ENCODE results near the gene GRPEL2. TPM values are rescaled to one million over a fixed set of nuclear protein-coding genes. Genes with fewer than 3 reads are reported as not detected.

GRPEL2 gene
- total and polyA plus RNA-seq, 10 donors: 4.6 to 17.7 (median 9.0) TPM

DNA sequence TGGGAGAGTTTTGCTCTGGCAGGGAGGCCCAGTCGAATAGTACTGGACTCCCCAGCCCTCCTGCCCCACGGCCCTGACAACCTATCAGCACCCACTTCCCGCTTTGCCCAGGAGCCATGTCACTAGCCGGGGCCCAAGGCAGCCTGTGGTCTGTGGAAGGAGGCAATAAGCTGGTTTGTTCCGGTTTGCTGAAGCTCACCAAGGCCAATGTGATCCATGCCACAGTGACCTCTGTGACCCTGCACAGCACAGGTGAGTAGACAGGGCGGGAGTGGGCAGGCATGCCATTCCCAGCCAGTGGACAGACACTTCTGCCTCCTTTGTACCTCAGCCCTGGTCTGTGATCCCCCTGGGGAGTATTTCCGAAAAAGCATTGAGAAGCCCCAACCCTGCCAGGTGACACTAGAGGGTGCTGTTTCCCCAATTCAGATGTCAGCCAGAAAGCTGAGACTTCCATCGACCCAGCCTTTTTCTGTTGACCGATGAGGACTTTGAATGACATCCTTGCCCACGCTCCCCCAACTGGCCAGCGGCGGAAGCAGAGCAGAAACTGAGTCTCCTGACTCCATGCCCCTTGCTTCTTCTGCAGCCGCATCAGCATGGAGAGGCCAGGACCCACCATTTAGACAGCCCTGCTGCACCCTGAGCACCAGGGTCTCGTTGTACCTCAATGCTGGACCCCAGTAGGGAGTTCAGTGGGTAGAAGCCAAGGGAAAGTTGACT, 22.1 kb downstream of the GRPEL2 start:
- peaks cover 0 to 3% (median 0%) of the 10 kb centered on the region in 6 donors for H3K36me3 ChIP-seq
- intact Hi-C loops (cut with DNase I; ENCODE audit: low total_unique reads): no loop called here
- H3K9me3 ChIP-seq: no peaks in the 10 kb centered on the region
- DNase-seq: no peak
- WGBS, 5 donors: 39 to 58% (median 49%) methylated on average over 13 to 14 of the region's 14 CpGs
- no peaks in the 10 kb centered on the region for H3K27me3 ChIP-seq (replicated peaks in 1 of 7)
- H3K4me3 ChIP-seq: no peak overlapping the region
- H3K4me1 ChIP-seq: peaks cover 0 to 20% (median 4%) of the 10 kb centered on the region in 6 donors
- H3K27ac ChIP-seq: peak overlapping the region in 1 of 8 donors; percentile 26
- TF ChIP-seq POLR2A (IDR thresholded peaks at IDR 0.05): no peak
- TF ChIP-seq, protein P1, sequence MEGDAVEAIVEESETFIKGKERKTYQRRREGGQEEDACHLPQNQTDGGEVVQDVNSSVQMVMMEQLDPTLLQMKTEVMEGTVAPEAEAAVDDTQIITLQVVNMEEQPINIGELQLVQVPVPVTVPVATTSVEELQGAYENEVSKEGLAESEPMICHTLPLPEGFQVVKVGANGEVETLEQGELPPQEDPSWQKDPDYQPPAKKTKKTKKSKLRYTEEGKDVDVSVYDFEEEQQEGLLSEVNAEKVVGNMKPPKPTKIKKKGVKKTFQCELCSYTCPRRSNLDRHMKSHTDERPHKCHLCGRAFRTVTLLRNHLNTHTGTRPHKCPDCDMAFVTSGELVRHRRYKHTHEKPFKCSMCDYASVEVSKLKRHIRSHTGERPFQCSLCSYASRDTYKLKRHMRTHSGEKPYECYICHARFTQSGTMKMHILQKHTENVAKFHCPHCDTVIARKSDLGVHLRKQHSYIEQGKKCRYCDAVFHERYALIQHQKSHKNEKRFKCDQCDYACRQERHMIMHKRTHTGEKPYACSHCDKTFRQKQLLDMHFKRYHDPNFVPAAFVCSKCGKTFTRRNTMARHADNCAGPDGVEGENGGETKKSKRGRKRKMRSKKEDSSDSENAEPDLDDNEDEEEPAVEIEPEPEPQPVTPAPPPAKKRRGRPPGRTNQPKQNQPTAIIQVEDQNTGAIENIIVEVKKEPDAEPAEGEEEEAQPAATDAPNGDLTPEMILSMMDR (IDR thresholded peaks at IDR 0.05 in 8 of 11, conservative IDR thresholded peaks at IDR 0.05 in 3 of 11): peak; percentile 22 to 85 (median 69)

GRCh38 chr5:149367972-149368645, 22.8 kb downstream of the GRPEL2 start:
- Histone ChIP-seq H3K27me3 (replicated peaks in 1 of 7) (no peaks in the 10 kb centered on the region), H3K4me1 (peaks cover 0 to 20% (median 4%) of the 10 kb centered on the region in 6 donors), H3K36me3 (peaks cover 0 to 3% (median 0%) of the 10 kb centered on the region in 6 donors), H3K4me3 (no peak overlapping the region), H3K27ac (no peak overlapping the region), H3K9me3 (no peaks in the 10 kb centered on the region)
- TF ChIP-seq, protein P1 (IDR thresholded peaks at IDR 0.05 in 8 of 11, conservative IDR thresholded peaks at IDR 0.05 in 3 of 11): no peak
- TF ChIP-seq POLR2A (IDR thresholded peaks at IDR 0.05) (no peak), POLR2AphosphoS5 (IDR thresholded peaks at IDR 0.05) (peak in 1 of 3 donors; percentile 7)
- 91 to 95% (median 94%) methylated on average over 22 of the region's 22 CpGs for WGBS, 5 donors
- DNase-seq: no peak
- intact Hi-C loops (cut with DNase I; ENCODE audit: low total_unique reads): no loop called here

DNA sequence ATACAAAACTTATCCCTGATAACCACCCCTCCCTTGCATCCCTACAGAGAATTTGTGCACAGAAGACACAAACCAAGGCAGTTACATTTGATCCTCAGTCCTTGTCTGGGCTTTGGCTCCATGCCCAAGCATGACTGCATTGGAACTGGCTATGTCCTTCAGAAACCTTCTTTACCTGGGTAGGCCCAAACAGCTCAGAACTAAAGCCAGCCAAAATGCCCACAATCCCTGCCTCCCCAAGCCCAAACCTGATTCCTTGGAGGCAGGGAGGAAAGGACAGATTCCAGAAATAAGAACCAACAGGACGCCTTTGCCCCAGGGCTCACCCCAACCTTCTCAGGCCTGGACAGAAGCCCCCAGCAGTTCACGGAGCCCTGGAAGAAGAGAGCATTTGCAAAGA, 25.6 kb downstream of the GRPEL2 start:
- H3K4me3 ChIP-seq: no peak overlapping the region
- TF ChIP-seq POLR2A (IDR thresholded peaks at IDR 0.05): no peak
- TF ChIP-seq, protein P1 (IDR thresholded peaks at IDR 0.05 in 8 of 11, conservative IDR thresholded peaks at IDR 0.05 in 3 of 11): no peak
- TF ChIP-seq POLR2AphosphoS5 (IDR thresholded peaks at IDR 0.05): no peak
- H3K9me3 ChIP-seq: no peaks in the 10 kb centered on the region
- intact Hi-C loops (cut with DNase I; ENCODE audit: low total_unique reads): loop anchor here (5.0 kb wide), 2 partner anchors 54 to 191 kb away; no protein-coding TSS in a partner anchor
- no peaks in the 10 kb centered on the region for H3K27me3 ChIP-seq (replicated peaks in 1 of 7)
- 82 to 90% (median 87%) methylated on average over 2 of the region's 2 CpGs for WGBS, 5 donors
- H3K36me3 ChIP-seq: peaks cover 0 to 3% (median 0%) of the 10 kb centered on the region in 6 donors
- DNase-seq: no peak
- peaks cover 0 to 20% (median 4%) of the 10 kb centered on the region in 6 donors for H3K4me1 ChIP-seq
- H3K27ac ChIP-seq: no peak overlapping the region

Data from spleen (tissue), 11 donors.